ENCODE data around the gene ZC3H18.

- TF ChIP-seq POLR2AphosphoS5 (IDR thresholded peaks at IDR 0.05; ENCODE audit: low read depth, low read length): no peak
- no peak for TF ChIP-seq POLR2A (IDR thresholded peaks at IDR 0.05; ENCODE audit: low read depth, low read length)
- no peak for TF ChIP-seq TAF1 (IDR thresholded peaks at IDR 0.05; ENCODE audit: borderline replicate concordance, low read depth, low read length)
These were observed 39.9 kb downstream of the ZC3H18 start for GRCh38 chr16:88610080-88610479.

Measured in GM12892 (cell line).